Fibroblast of pulmonary artery (primary cell): ENCODE data around the gene VWA8.
"Not testable (repeated sequence)": the region's sequence is repeated elsewhere in the genome, so short reads cannot be mapped to it uniquely, and the experiment has no call there.

ENCODE experiments used
- DNase-seq: peaks from one replicate; pipeline ENCODE4 v3.0.0-alpha.2; 2010; ENCODE audit warnings: low read depth
- H3K4me3 ChIP-seq: replicated peaks from 2 replicates; pipeline ENCODE4 v1.5.1; 2011; ENCODE audit warnings: low read depth, mild to moderate bottlenecking, control low read depth, low read length, moderate library complexity
- TF ChIP-seq, protein P1 (sequence below): IDR thresholded peaks from 2 replicates; pipeline ENCODE4 v1.5.1; 2011; ENCODE audit warnings: mild to moderate bottlenecking, control low read depth, low read length, inconsistent platforms; ENCODE audit errors: missing control alignments

Gene VWA8

GRCh38 chr13:41586216-41586615 lies 374.7 kb downstream of the VWA8 start:
- DNase-seq: no peak
- TF ChIP-seq, protein P1, sequence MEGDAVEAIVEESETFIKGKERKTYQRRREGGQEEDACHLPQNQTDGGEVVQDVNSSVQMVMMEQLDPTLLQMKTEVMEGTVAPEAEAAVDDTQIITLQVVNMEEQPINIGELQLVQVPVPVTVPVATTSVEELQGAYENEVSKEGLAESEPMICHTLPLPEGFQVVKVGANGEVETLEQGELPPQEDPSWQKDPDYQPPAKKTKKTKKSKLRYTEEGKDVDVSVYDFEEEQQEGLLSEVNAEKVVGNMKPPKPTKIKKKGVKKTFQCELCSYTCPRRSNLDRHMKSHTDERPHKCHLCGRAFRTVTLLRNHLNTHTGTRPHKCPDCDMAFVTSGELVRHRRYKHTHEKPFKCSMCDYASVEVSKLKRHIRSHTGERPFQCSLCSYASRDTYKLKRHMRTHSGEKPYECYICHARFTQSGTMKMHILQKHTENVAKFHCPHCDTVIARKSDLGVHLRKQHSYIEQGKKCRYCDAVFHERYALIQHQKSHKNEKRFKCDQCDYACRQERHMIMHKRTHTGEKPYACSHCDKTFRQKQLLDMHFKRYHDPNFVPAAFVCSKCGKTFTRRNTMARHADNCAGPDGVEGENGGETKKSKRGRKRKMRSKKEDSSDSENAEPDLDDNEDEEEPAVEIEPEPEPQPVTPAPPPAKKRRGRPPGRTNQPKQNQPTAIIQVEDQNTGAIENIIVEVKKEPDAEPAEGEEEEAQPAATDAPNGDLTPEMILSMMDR: no peak
- H3K4me3 ChIP-seq: no peak overlapping the region

- TF ChIP-seq, protein P1: no peak
- no peak overlapping the region for H3K4me3 ChIP-seq
- DNase-seq: no peak
Observed at GRCh38 chr13:41582027-41582463, 378.9 kb downstream of the VWA8 start.

DNA sequence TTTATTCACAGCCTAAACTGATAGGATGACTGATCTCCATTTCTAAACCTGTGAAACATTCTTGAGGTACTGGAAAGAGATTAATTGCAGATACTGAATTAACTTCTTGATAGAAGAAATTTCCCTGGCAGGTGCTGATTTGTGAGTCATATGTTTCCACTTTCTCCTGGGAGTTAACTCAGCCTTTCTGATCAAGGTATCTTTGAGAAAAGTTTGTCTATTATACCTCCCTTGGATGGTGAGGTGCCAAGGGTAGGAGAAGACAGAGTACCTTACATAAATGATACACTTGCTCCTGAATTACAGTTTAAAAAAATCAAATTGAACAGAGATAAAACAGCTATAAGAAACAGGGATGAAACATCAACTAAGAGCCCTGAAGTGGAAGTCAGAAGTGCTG lies 380.6 kb downstream of the VWA8 start:
- TF ChIP-seq, protein P1: no peak
- DNase-seq: no peak
- H3K4me3 ChIP-seq: no peak overlapping the region

DNA sequence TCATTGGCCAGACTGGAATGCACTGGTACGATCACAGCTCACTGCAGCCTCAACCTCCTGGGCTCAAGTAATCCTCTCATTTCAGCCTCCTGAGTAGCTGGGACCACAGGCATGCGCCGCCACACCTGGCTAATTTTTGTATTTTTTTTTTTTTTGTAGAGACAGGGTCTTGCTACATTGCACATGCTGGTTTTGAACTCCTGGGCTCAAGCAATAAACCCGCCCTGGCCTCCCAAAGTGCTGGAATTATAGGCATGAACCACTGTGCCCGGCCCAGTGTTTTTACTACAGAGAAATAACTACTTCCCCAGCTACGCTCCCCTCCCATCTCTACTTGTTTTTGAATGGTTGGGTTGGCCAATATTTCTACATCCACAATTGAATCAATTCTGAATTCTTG lies 381.0 kb downstream of the VWA8 start:
- DNase-seq: no peak
- TF ChIP-seq, protein P1: no peak
- H3K4me3 ChIP-seq: no peak overlapping the region

DNA sequence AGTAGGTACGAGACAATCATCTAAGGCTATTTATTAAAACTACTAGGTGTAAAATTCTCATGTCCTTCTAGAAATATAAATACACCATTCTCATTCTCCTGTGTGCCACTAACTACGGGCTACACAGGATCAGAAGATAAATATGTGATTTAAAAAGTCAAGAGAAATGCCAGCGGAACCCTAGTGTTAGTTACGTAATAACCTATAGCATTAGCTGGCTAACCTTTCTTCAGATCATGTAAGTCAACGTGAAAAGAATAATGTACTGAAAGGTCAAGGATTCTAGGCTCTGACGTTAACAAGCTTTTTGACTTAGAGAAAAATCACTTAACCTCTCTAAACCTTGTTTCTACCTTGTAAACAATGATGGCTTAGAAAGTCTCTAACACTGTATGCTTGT lies 381.7 kb downstream of the VWA8 start:
- no peak for DNase-seq
- TF ChIP-seq, protein P1: no peak
- no peak overlapping the region for H3K4me3 ChIP-seq

DNA sequence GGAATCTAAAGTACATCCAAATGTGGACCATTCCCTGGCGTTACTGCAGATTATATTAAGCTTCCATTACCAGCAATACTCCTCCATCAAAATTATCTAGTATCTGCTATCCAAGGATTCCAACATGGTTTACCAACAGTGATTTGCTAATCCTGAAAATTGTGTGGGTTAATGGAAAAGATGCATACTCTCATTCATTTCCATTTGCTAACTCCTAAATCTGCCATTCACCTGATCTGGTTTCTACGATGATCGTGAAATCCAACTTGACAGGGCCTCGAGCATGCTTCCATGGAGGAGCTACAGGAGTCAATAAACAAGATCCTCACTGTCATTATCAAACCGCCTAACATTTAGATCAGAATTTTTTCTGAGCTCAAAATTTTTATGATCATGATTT lies 382.5 kb downstream of the VWA8 start:
- TF ChIP-seq, protein P1: no peak
- no peak overlapping the region for H3K4me3 ChIP-seq
- no peak for DNase-seq

DNA sequence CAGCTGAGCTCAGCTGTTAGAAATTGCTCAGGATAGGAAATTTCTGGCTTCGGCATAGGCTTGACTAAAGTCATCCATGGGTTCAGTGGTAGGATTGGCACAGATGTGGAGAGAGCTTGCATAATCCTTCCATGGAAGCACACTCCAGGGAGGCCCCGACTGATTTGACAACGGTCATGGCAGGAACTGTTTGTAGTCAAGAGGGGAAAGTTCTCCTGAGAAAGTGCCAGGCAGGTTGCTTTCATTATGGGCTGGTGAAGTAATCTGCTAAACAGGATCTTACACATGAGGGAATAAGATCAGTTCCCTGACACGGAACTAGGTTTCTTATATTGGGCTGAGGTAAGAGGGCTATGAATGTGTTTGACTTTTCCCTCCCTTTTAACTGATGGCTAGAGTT lies 383.5 kb downstream of the VWA8 start:
- DNase-seq: peak; percentile 72
- no peak overlapping the region for H3K4me3 ChIP-seq
- TF ChIP-seq, protein P1: no peak

DNA sequence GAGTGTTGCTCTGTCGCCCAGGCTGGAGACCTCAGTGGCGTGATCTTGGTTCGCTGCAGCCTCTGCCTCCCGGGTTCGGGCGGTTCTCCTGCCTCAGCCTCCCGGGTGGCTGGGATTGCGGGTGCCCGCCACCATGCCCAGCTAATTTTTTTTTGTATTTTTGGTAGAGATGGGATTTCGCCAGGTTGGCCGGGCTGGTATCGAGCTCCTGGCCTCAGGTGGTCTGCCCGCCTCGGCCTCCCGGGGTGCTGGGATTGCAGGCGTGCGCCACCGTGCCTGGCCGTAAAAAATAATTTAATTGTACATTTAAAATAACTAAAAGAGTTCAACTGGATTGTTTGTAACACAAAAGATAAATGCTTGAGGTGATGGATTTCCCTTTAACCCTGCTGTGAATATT lies 387.3 kb downstream of the VWA8 start:
- DNase-seq, H3K4me3 ChIP-seq: not testable (repeated sequence)

DNA sequence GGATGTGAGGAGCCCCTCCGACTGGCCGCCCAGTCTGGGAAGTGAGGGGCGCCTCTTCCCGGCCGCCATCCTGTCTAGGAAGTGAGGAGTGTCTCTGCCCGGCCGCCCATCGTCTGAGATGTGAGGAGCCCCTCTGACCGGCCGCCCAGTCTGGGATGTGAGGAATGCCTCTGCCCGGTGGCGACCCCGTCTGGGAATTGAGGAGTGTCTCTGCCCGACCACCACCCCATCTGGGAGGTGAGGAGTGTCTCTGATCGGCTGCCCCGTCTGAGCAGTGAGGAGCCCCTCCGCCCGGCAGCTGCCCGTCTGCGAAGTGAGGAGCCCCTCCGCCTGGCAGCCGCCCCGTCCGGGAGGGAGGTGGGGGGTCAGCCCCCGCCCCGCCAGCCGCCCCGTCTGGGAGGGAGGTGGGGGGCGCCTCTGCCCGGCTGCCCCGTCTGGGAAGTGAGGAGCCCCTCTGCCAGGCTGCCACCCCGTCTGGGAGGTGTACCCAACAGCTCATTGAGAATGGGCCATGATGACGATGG lies 389.0 kb downstream of the VWA8 start:
- H3K4me3 ChIP-seq, DNase-seq: not testable (repeated sequence)
